Measurements from ENCODE around the gene USF3. TPM values are rescaled to one million over a fixed set of nuclear protein-coding genes. Genes with fewer than 3 reads are reported as not detected.

USF3 gene
- total and polyA plus RNA-seq, 5 donors from 2014 or later: 3.1 to 32.8 (median 3.6) TPM

- Histone ChIP-seq H3K27me3 (ENCODE audit: control insufficient read depth, insufficient read depth, low read length) (no peaks in the 10 kb centered on the region), H3K9me3 (ENCODE audit: control insufficient read depth in 2 of 2, low read length in 2 of 2) (no peaks in the 10 kb centered on the region), H3K36me3 (ENCODE audit: control insufficient read depth, insufficient read depth, low read length) (peaks cover 27% of the 10 kb centered on the region), H3K4me3 (ENCODE audit: low read depth, low read length) (no peak overlapping the region), H3K4me1 (ENCODE audit: control insufficient read depth, insufficient read depth, low read length, poor library complexity, severe bottlenecking) (no peaks in the 10 kb centered on the region), H3K27ac (ENCODE audit: insufficient read depth, low read length, poor library complexity, severe bottlenecking) (no peak overlapping the region)
- no peak overlapping the region for H3K4me3 Mint-ChIP-seq
- no peak for DNase-seq
- peaks cover 22% of the 10 kb centered on the region for H3K36me3 Mint-ChIP-seq
- H3K27ac Mint-ChIP-seq: no peak overlapping the region
- H3K4me1 Mint-ChIP-seq: peaks cover 0 to 23% (median 10%) of the 10 kb centered on the region in 4 donors
- H3K9me3 Mint-ChIP-seq: no peaks in the 10 kb centered on the region
- H3K27me3 Mint-ChIP-seq: no peaks in the 10 kb centered on the region
- no peak for ATAC-seq (ENCODE audit: low read depth in 2 of 2)
Observed at GRCh38 chr3:113717818-113718217, 21.4 kb upstream of the USF3 start.

- H3K27me3 Mint-ChIP-seq: peaks cover 3% of the 10 kb centered on the region
- Histone ChIP-seq H3K9me3 (ENCODE audit: control insufficient read depth in 2 of 2, low read length in 2 of 2) (no peaks in the 10 kb centered on the region), H3K4me1 (ENCODE audit: control insufficient read depth, insufficient read depth, low read length, poor library complexity, severe bottlenecking) (no peaks in the 10 kb centered on the region), H3K27ac (ENCODE audit: insufficient read depth, low read length, poor library complexity, severe bottlenecking) (no peak overlapping the region), H3K4me3 (ENCODE audit: low read depth, low read length) (no peak overlapping the region), H3K27me3 (ENCODE audit: control insufficient read depth, insufficient read depth, low read length) (no peaks in the 10 kb centered on the region), H3K36me3 (ENCODE audit: control insufficient read depth, insufficient read depth, low read length) (peaks cover 24% of the 10 kb centered on the region)
- peaks cover 19% of the 10 kb centered on the region for H3K36me3 Mint-ChIP-seq
- H3K4me3 Mint-ChIP-seq: no peak overlapping the region
- DNase-seq (no peak), ATAC-seq (ENCODE audit: low read depth in 2 of 2) (no peak)
- no peak overlapping the region for H3K27ac Mint-ChIP-seq
- H3K4me1 Mint-ChIP-seq: peaks cover 2 to 21% (median 10%) of the 10 kb centered on the region in 4 donors
- no peaks in the 10 kb centered on the region for H3K9me3 Mint-ChIP-seq
Observed at GRCh38 chr3:113717308-113717707, 20.9 kb upstream of the USF3 start.

GRCh38 chr3:113714702-113715101 is 18.3 kb upstream of the USF3 start:
- H3K36me3 Mint-ChIP-seq: peaks cover 5% of the 10 kb centered on the region
- no peak overlapping the region for H3K27ac Mint-ChIP-seq
- H3K36me3 ChIP-seq (ENCODE audit: control insufficient read depth, insufficient read depth, low read length): peaks cover 1% of the 10 kb centered on the region
- no peak overlapping the region for H3K27ac ChIP-seq (ENCODE audit: insufficient read depth, low read length, poor library complexity, severe bottlenecking)
- no peak overlapping the region for H3K4me3 ChIP-seq (ENCODE audit: low read depth, low read length)
- no peak overlapping the region for H3K4me3 Mint-ChIP-seq
- H3K4me1 ChIP-seq (ENCODE audit: control insufficient read depth, insufficient read depth, low read length, poor library complexity, severe bottlenecking): no peaks in the 10 kb centered on the region
- H3K27me3 ChIP-seq (ENCODE audit: control insufficient read depth, insufficient read depth, low read length): no peaks in the 10 kb centered on the region
- H3K27me3 Mint-ChIP-seq: peaks cover 16% of the 10 kb centered on the region
- ATAC-seq (ENCODE audit: low read depth in 2 of 2) (no peak), DNase-seq (no peak)
- H3K9me3 ChIP-seq (ENCODE audit: control insufficient read depth in 2 of 2, low read length in 2 of 2): no peaks in the 10 kb centered on the region
- H3K4me1 Mint-ChIP-seq: peaks cover 3 to 13% (median 8%) of the 10 kb centered on the region in 4 donors
- no peaks in the 10 kb centered on the region for H3K9me3 Mint-ChIP-seq

- Mint-ChIP-seq H3K4me1 (peaks cover 0 to 6% (median 2%) of the 10 kb centered on the region in 4 donors), H3K9me3 (peaks cover 0 to 2% (median 0%) of the 10 kb centered on the region in 7 donors), H3K36me3 (peaks cover 5% of the 10 kb centered on the region), H3K27ac (no peak overlapping the region), H3K4me3 (no peak overlapping the region), H3K27me3 (peaks cover 33% of the 10 kb centered on the region)
- H3K4me3 ChIP-seq (ENCODE audit: low read depth, low read length): no peak overlapping the region
- peak in 1 of 3 donors; percentile 26 for DNase-seq
- H3K27ac ChIP-seq (ENCODE audit: insufficient read depth, low read length, poor library complexity, severe bottlenecking): no peak overlapping the region
- H3K9me3 ChIP-seq (ENCODE audit: control insufficient read depth in 2 of 2, low read length in 2 of 2): no peaks in the 10 kb centered on the region
- no peaks in the 10 kb centered on the region for H3K4me1 ChIP-seq (ENCODE audit: control insufficient read depth, insufficient read depth, low read length, poor library complexity, severe bottlenecking)
- H3K36me3 ChIP-seq (ENCODE audit: control insufficient read depth, insufficient read depth, low read length): no peaks in the 10 kb centered on the region
- no peaks in the 10 kb centered on the region for H3K27me3 ChIP-seq (ENCODE audit: control insufficient read depth, insufficient read depth, low read length)
- ATAC-seq (ENCODE audit: low read depth in 2 of 2): no peak
Observed at GRCh38 chr3:113712129-113712528, 15.7 kb upstream of the USF3 start.

- Mint-ChIP-seq H3K36me3 (no peaks in the 10 kb centered on the region), H3K27ac (no peak overlapping the region), H3K9me3 (peaks cover 0 to 2% (median 0%) of the 10 kb centered on the region in 7 donors), H3K27me3 (peaks cover 54% of the 10 kb centered on the region), H3K4me3 (no peak overlapping the region), H3K4me1 (peaks cover 0 to 3% (median 0%) of the 10 kb centered on the region in 4 donors)
- no peaks in the 10 kb centered on the region for H3K9me3 ChIP-seq (ENCODE audit: control insufficient read depth in 2 of 2, low read length in 2 of 2)
- no peaks in the 10 kb centered on the region for H3K4me1 ChIP-seq (ENCODE audit: control insufficient read depth, insufficient read depth, low read length, poor library complexity, severe bottlenecking)
- DNase-seq (no peak), ATAC-seq (ENCODE audit: low read depth in 2 of 2) (no peak)
- no peaks in the 10 kb centered on the region for H3K36me3 ChIP-seq (ENCODE audit: control insufficient read depth, insufficient read depth, low read length)
- no peak overlapping the region for H3K27ac ChIP-seq (ENCODE audit: insufficient read depth, low read length, poor library complexity, severe bottlenecking)
- H3K4me3 ChIP-seq (ENCODE audit: low read depth, low read length): no peak overlapping the region
- no peaks in the 10 kb centered on the region for H3K27me3 ChIP-seq (ENCODE audit: control insufficient read depth, insufficient read depth, low read length)
Observed at GRCh38 chr3:113707835-113708234, 11.4 kb upstream of the USF3 start.

GRCh38 chr3:113698956-113699355 is 2.5 kb upstream of the USF3 start:
- H3K27me3 ChIP-seq (ENCODE audit: control insufficient read depth, insufficient read depth, low read length): no peaks in the 10 kb centered on the region
- Mint-ChIP-seq H3K27me3 (no peaks in the 10 kb centered on the region), H3K4me3 (peak overlapping the region in 2 of 4 donors; percentile 78 to 86), H3K27ac (peak overlapping the region in 2 of 3 donors; percentile 46 to 92), H3K36me3 (no peaks in the 10 kb centered on the region), H3K9me3 (no peaks in the 10 kb centered on the region), H3K4me1 (peaks cover 8 to 22% (median 14%) of the 10 kb centered on the region in 4 donors)
- DNase-seq (peak in 1 of 3 donors; percentile 17), ATAC-seq (ENCODE audit: low read depth in 2 of 2) (no peak)
- H3K27ac ChIP-seq (ENCODE audit: insufficient read depth, low read length, poor library complexity, severe bottlenecking): no peak overlapping the region
- no peaks in the 10 kb centered on the region for H3K36me3 ChIP-seq (ENCODE audit: control insufficient read depth, insufficient read depth, low read length)
- peak overlapping the region; percentile 99 for H3K4me3 ChIP-seq (ENCODE audit: low read depth, low read length)
- H3K9me3 ChIP-seq (ENCODE audit: control insufficient read depth in 2 of 2, low read length in 2 of 2): no peaks in the 10 kb centered on the region
- H3K4me1 ChIP-seq (ENCODE audit: control insufficient read depth, insufficient read depth, low read length, poor library complexity, severe bottlenecking): peaks cover 31% of the 10 kb centered on the region

GRCh38 chr3:113698213-113698742 is 1.8 kb upstream of the USF3 start:
- ATAC-seq (ENCODE audit: low read depth in 2 of 2): no peak

GRCh38 chr3:113697500-113698090 is 1.2 kb upstream of the USF3 start:
- Histone ChIP-seq H3K4me3 (ENCODE audit: low read depth, low read length) (peak overlapping the region; percentile 99), H3K27me3 (ENCODE audit: control insufficient read depth, insufficient read depth, low read length) (no peaks in the 10 kb centered on the region), H3K27ac (ENCODE audit: insufficient read depth, low read length, poor library complexity, severe bottlenecking) (peak overlapping the region; percentile 97), H3K9me3 (ENCODE audit: control insufficient read depth in 2 of 2, low read length in 2 of 2) (no peaks in the 10 kb centered on the region), H3K36me3 (ENCODE audit: control insufficient read depth, insufficient read depth, low read length) (no peaks in the 10 kb centered on the region), H3K4me1 (ENCODE audit: control insufficient read depth, insufficient read depth, low read length, poor library complexity, severe bottlenecking) (peaks cover 31% of the 10 kb centered on the region)
- Mint-ChIP-seq H3K27ac (no peak overlapping the region), H3K27me3 (no peaks in the 10 kb centered on the region), H3K36me3 (no peaks in the 10 kb centered on the region), H3K4me3 (no peak overlapping the region), H3K9me3 (no peaks in the 10 kb centered on the region), H3K4me1 (peaks cover 13 to 34% (median 24%) of the 10 kb centered on the region in 4 donors)
- DNase-seq (peak in 1 of 3 donors; percentile 47), ATAC-seq (ENCODE audit: low read depth in 2 of 2) (no peak)

More at GRCh38 chr3:113698213-113698742, 1.8 kb upstream of the USF3 start:
- H3K27ac ChIP-seq (ENCODE audit: insufficient read depth, low read length, poor library complexity, severe bottlenecking): peak overlapping the region; percentile 97
- no peaks in the 10 kb centered on the region for H3K36me3 ChIP-seq (ENCODE audit: control insufficient read depth, insufficient read depth, low read length)
- no peaks in the 10 kb centered on the region for H3K9me3 ChIP-seq (ENCODE audit: control insufficient read depth in 2 of 2, low read length in 2 of 2)
- DNase-seq: no peak
- Mint-ChIP-seq H3K9me3 (no peaks in the 10 kb centered on the region), H3K27ac (peak overlapping the region in 1 of 3 donors; percentile 92), H3K36me3 (no peaks in the 10 kb centered on the region), H3K4me3 (peak overlapping the region in 1 of 4 donors; percentile 78), H3K4me1 (peaks cover 11 to 29% (median 21%) of the 10 kb centered on the region in 4 donors), H3K27me3 (no peaks in the 10 kb centered on the region)
- H3K4me1 ChIP-seq (ENCODE audit: control insufficient read depth, insufficient read depth, low read length, poor library complexity, severe bottlenecking): peaks cover 31% of the 10 kb centered on the region
- H3K4me3 ChIP-seq (ENCODE audit: low read depth, low read length): peak overlapping the region; percentile 99
- no peaks in the 10 kb centered on the region for H3K27me3 ChIP-seq (ENCODE audit: control insufficient read depth, insufficient read depth, low read length)
